ENCODE measurements around the gene COPS8.

The COPS8 gene

GRCh38 chr2:237064203-237065070 is 21.3 kb upstream of the COPS8 start:
- no peak for DNase-seq (ENCODE audit: low read depth in 2 of 2)

DNA sequence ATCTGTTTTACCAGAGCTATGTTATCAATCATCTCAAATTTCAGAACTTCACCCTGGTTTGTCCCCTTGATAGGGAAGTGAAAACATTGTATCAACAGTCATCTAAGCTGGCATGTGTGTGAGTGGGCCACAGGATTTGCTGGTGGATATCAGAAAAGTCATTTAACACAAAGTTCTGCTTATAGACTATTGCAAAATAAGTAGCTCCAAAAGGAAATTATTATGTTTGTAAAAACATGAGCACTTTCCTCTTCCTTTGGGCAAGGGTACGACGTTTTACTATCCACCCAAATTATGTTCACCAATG is 20.7 kb upstream of the COPS8 start:
- DNase-seq (ENCODE audit: low read depth in 2 of 2): no peak

DNA sequence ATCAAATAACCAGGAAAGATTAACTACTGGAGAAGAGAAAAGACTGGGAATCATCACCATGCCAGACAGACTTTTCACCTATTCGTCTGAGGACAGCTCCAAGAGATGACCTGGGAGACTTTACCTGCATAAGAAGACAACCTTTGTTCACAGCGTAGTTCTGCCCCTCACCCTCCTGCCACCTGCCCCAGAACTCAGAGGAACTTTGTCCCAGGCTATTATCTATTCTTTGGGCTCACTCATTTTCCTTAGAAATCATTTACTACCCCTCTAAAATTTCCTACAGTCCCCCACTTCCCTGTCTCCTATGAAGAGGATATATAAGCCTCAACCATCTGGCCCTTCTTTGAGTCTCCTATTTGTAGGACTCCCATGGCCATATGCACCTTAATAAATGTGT is 19.3 kb upstream of the COPS8 start:
- no peak for DNase-seq (ENCODE audit: low read depth in 2 of 2)

DNA sequence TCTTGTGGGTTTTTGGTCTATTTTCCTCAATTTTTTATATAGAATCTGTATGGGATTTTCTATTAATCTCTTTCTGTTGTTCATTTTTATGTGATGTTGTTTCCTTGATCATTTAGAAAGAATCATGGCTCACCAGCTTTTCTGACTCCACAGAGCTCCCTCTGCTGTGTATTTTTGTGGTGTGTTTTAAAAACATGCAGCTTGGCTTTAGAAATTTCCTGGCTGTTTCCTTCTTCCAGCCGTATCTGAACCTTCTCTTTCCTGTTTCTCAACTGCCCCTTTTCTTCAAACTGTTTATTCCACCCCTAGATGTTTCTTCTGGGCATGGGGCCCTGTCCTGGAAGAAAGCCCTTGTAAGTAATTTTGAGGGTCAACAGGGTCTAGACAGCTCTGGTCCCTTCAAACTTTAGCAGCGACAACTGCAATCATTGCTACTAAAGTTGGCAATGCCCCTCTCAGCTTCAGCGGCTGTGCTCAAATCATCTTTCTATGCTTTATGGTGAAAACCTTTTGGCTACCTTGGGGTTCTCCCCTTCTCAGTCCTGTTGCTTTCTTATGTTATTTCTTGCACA is 17.6 kb upstream of the COPS8 start:
- DNase-seq (ENCODE audit: low read depth in 2 of 2): no peak

- peak; percentile 44 to 68 for DNase-seq (ENCODE audit: low read depth in 2 of 2)
Observed at GRCh38 chr2:237072067-237072931, 13.4 kb upstream of the COPS8 start.

- no peak for DNase-seq (ENCODE audit: low read depth in 2 of 2)
Observed at GRCh38 chr2:237073552-237073951, 12.1 kb upstream of the COPS8 start.

- no peak for DNase-seq (ENCODE audit: low read depth in 2 of 2)
Observed at GRCh38 chr2:237074211-237074993, 11.3 kb upstream of the COPS8 start.

GRCh38 chr2:237075749-237076599 is 9.7 kb upstream of the COPS8 start:
- DNase-seq (ENCODE audit: low read depth in 2 of 2): no peak

DNA sequence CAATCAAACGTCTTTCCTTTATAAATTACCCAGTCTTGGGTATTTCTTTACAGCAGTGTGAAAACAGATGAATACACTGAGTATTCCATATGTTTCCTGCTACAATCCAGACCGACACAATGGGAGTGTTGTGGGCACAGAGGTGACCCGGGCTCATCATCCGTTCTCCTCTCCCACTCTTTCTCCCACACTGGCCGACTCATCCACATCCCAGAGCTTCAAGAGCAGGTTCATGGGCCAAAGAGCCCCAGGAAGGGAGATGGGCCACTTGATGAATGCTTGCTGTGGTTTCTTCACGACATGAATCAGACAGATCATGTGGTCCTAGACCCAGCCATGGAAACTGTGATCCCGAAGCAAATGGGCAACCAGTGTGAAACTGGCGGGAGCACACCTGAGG is 4.1 kb upstream of the COPS8 start:
- no peak for DNase-seq (ENCODE audit: low read depth in 2 of 2)

DNA sequence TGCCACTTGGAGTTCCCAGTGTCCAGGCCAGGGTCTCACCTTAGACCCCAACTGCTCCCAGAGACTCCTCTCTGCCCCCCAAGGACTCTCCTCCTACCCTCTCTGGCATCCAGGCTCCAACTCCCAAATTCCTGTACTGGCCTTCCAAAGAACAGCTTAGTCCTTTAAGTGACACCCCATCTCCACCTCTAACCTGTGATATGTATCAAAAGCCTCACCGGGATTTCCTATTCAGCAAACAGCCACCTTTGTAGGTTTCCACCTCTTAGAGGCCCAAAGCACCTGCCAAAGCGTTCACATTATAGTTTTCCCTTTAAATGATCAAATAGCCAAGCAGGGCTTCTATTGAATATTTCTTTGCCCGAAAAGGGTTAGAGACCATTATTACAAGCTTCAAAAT is 2.7 kb upstream of the COPS8 start:
- DNase-seq (ENCODE audit: low read depth in 2 of 2): no peak

DNA sequence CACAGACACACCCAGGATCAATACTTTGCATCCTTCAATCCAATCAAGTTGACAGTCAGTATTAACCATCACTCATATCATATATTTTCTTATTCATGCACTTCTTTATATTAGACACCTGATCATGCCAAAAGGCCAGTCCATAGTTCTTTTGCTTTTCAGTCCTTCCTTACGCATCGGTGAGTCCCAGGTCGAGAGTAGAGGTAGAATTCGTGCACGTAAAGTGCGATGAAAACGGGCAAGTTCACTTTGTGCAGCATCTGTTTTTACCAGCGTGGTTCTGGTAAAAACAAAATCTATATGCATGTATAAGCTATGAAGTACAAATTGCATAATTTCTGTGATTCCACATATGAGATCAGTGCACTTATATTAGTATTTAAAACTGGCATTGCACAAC is 1.2 kb upstream of the COPS8 start:
- no peak for DNase-seq (ENCODE audit: low read depth in 2 of 2)

DNA sequence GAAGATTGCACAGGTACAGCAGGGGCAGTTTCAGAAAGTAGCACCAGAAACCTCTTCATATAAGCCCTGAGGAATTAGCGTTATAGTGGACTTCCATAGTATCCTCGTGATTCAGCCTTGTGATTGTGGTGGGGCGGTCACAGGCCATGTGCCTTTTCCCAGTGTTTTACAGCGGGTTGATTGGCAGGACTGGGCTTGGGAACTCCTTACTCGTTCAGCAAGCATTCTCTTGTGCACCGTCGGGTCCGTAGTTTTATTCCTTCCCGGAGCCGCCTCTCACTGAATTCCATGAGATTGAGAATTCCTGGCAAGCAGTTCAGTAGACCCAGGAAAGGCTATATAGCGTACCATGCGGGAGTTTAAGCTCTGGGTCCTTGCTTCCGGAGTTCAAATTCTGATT is 5.2 kb downstream of the COPS8 start:
- no peak for DNase-seq (ENCODE audit: low read depth in 2 of 2)

DNA sequence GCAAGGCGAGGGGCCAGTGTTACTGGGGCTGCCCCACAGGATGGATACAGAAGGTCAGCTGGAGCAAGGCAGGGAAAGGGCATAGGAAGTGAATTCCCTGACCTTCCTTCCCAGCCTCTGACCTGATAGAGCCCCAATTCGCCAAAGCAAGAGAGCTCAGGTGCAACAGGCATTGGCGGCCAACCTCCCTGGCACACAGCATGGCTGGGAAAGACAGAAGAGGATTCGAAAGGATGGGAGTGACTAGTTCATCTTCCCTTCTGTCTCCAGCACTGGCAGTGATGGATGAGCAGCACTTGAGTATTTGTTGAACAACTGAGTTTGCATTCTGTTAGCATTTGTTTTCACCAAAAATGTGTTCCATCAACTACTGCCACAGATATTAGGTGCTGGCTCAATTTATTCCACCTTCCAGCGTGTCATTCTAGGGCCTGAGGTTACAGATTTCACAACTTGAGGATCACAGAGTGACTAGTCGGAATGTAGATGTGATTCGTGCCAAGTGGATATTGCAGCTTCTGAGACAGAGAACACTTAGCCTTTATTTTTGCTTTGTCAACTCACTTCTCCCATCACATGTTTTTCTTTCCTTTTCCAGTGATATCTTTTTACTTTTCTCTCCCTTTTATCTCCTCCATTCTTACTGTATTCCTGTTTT is 6.2 kb downstream of the COPS8 start:
- no peak for DNase-seq (ENCODE audit: low read depth in 2 of 2)

DNA sequence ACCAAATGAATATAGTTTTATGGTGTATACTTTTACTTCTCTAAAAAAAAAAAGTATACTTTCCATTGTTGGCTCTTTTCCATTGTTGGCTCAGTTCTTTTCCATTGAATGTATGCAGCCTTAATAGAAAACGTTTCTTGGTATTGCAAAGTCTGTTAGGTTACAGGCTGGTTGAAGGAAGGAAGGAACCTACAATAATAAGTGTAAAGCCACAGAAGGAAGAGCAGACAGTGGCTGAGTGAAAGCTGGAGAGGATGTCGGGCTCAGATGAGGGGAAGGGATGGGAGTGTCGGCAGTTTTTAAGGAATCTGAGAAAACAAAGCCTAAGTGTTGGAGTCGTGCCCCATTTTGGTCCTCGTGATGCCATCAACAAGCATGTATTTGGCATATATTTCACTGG is 6.8 kb downstream of the COPS8 start:
- DNase-seq (ENCODE audit: low read depth in 2 of 2): no peak

DNA sequence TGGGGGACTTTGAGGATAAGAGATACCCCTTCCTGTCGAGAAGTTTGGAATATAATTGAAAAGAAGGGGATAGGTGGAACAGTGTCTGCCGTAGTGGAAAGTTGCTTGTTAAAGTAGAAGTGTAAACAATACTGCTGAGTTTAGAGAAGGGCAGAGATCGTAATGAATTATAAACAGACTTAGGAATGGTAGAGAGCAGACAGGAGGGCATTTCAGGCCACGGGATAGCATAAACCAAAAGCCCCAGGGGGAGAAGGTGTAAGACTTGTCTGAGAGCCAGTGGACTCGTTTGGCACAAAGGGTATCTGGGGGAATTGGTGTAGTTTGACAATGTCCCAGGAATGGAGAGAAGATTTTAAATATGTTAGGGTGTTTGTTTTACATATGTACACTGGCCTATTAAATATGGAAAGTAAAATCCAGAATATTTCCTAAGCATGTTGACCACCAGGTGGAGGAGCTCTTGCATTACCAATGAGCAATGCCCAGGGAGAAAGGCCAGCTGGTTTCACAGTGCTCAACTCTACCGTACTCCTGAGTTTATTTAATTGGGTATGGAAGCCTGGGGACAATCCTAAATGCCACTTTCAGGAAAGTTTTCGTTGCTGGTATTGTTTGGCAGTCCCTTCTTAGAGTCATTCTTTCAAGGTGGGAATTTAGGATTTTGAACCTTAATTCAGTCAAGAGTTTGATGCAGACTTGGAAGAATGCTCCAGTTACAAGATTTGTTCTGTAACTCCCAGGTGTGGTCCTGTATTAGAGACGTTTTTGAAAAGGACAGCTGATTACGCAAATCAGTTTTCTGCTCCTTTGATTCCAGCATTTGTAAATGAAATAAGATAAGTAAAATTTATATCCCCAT is 7.5 kb downstream of the COPS8 start:
- no peak for DNase-seq (ENCODE audit: low read depth in 2 of 2)

DNA sequence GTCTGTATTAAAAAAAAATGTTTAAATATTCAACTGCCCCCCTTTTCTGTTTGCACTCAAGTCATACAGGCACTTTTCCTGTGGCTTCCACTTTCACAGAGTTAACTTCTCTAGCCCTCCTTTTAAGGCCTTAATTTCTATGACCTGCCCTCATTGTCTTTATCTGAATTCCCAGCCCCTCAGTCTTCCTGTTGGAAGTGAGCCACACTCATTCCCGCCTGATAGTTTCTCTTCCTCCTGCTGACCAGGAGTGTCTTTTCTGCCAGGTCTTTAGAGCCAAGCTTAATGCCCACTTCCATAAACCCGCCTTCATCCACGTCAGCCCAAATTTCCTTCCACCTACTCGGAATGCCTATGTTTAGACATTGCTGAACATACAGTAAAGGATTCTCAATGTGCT is 10.5 kb downstream of the COPS8 start:
- no peak for DNase-seq (ENCODE audit: low read depth in 2 of 2)

GRCh38 chr2:237096911-237097310 is 11.2 kb downstream of the COPS8 start:
- DNase-seq (ENCODE audit: low read depth in 2 of 2): no peak

DNA sequence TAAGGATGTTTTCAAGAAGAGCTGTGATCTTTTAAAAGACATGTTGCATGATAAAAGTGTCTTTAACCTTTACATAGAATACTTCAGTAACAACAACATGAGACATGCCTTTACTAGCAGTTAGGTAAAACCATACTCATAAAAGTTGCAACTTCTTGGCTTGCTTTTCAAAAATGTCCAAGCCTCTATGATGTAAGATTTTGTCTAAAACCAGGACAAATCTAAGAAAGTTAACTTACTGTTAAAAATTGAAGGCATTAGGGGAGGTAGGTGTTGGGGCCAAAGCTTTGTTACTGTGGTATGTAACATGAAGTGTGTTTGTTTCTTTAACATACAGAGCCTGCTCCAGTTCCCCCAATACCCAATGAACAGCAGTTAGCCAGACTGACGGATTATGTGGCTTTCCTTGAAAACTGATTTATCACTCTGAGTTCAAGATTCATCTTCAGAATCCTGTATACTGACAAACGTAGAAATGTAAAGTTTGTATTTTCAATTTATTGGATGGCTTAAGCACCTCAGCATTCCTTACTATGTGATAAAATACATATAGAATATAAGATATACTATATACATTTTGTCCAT is 11.7 kb downstream of the COPS8 start:
- DNase-seq (ENCODE audit: low read depth in 2 of 2): no peak
